ENCODE results near the gene STX3.

Gene STX3

DNA sequence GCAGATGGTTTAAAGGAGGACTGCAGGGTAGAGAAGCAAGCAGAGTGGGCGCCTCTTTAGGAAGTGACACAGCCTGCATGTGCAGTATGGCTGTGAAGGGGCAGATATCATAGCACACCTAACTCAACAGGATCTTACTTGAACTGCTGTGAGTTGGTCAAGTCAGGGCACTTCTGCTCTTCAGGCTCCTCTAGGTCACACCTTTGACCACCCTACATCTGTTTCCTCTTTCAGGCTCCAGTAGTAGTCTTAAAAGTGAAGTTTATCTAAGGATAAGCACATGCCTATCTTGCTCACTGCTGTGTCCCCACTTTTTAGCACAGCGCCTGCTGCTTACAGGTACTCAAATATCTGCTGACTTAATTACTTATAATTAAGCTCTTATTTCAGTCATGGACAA lies 48.9 kb downstream of the STX3 start:
- H3K4me3 ChIP-seq (ENCODE audit: control insufficient read depth, low read depth, low read length), result no peak overlapping the region
- DNase-seq (ENCODE audit: low read depth), result no peak
- TF ChIP-seq, protein P1, sequence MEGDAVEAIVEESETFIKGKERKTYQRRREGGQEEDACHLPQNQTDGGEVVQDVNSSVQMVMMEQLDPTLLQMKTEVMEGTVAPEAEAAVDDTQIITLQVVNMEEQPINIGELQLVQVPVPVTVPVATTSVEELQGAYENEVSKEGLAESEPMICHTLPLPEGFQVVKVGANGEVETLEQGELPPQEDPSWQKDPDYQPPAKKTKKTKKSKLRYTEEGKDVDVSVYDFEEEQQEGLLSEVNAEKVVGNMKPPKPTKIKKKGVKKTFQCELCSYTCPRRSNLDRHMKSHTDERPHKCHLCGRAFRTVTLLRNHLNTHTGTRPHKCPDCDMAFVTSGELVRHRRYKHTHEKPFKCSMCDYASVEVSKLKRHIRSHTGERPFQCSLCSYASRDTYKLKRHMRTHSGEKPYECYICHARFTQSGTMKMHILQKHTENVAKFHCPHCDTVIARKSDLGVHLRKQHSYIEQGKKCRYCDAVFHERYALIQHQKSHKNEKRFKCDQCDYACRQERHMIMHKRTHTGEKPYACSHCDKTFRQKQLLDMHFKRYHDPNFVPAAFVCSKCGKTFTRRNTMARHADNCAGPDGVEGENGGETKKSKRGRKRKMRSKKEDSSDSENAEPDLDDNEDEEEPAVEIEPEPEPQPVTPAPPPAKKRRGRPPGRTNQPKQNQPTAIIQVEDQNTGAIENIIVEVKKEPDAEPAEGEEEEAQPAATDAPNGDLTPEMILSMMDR (IDR thresholded peaks at IDR 0.05; ENCODE audit: control insufficient read depth, insufficient read depth, low read depth, low read length, missing control alignments), result no peak

DNA sequence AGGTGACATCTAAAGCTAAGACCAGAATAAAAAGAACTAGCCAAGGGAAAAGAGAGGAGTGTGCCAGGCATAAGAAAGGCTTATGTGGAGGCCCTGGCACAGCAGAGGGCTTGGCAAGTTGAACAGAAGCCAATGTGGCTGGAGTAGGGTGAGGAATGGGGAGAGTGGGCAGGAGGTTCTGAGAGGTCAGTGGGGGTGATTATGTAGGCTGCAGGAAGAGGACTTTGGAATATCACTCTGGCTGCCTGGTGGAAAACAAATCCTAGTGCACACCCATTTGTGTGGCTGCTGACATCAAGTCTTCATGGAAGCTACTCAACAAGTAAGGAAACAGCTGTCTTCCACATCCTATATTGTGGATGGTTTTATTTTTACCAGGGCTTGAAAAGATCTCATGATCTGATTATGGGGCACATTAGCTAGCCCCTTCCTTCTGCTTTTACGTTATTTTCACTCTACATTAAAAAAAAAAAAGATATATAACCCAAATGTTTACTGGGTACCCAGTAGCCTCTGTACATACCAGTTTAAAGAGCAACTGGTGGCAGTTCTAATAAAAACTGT lies 52.0 kb downstream of the STX3 start:
- no peak for DNase-seq (ENCODE audit: low read depth)
- no peak overlapping the region for H3K4me3 ChIP-seq (ENCODE audit: control insufficient read depth, low read depth, low read length)
- TF ChIP-seq, protein P1 (IDR thresholded peaks at IDR 0.05; ENCODE audit: control insufficient read depth, insufficient read depth, low read depth, low read length, missing control alignments), result no peak

DNA sequence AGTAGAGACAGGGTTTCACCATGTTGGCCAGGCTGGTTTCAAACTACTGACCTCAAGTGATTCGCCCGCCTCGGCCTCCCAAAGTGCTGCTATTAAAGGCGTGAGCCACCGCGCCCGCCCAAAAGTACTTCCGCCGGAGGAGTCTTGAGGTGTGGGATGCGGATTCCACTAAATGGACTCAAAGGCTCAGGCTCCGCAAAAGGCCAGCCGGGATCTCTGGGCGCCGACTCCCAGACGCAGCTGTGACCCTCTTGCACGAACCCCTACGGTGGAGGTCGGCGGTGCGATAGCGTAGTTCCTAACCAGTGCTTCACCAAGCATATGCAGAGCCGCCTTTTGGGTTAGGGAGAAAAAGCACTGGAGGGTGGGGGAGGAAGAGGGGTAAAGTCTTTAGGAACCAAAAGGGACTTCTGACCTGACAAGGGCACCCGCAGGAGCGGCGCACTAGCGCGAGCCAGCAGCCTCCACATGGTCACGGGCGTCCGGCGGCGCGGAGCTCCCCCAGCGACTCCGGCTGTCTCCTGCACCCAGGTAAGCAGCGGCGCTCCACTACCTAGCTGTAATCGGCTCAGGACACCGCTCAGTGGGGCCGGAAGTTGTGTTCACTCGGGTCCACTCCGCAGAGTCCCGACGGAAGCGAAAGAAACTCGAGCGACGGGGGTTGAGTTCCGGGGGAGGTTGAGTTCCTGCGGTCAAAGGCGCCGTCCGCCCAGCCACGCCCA lies 55.2 kb downstream of the STX3 start, which contains the start of gene MRPL16:
Gene MRPL16 (minus strand): TSS at position 590 of the 722 bp plus-strand sequence. CDS start 120 bp downstream, at position 470.
- DNase-seq (ENCODE audit: low read depth), result peak; percentile 61
- peak within 1 kb of the TSS; percentile 70 for H3K4me3 ChIP-seq (ENCODE audit: control insufficient read depth, low read depth, low read length)
- TF ChIP-seq, protein P1 (IDR thresholded peaks at IDR 0.05; ENCODE audit: control insufficient read depth, insufficient read depth, low read depth, low read length, missing control alignments), result no peak

DNA sequence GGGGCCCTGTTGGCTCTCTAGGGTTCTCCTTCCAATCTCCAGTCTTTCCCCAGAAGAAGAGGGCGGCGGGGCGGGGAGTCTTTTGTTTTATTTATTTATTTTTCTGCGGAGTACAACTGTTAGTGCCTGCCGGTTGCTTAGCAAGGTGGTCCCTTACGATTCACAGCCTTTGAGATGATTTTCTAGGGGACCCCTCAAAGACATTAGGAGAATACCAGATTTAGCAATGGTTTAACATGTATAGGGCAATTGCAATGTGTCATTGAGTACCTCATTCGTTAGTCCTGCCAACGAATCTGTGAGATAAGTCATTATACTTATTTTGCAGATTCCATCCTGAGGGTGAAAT lies 55.7 kb downstream of the STX3 start:
- TF ChIP-seq, protein P1 (IDR thresholded peaks at IDR 0.05; ENCODE audit: control insufficient read depth, insufficient read depth, low read depth, low read length, missing control alignments), result no peak
- H3K4me3 ChIP-seq (ENCODE audit: control insufficient read depth, low read depth, low read length), result peak overlapping the region; percentile 70
- no peak for DNase-seq (ENCODE audit: low read depth)

DNA sequence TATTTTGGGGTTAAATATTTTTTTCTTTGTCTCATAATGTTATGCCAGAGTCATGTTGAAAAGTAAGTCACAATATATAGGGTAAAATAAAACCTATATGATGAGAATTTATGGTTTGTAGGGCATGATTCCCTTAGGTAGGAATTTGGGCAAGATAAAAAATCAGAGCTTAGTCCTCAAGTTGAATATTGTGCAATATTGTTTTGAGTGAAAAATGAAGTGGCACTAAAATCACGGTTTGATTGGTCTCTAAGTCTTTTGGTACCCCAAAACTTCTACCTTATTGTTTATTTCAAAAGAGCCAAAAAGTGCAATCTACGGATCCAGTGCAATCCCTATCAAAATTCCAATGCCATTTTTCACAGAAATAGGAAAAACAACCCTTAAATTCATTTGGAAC lies 57.0 kb downstream of the STX3 start:
- DNase-seq (ENCODE audit: low read depth), result no peak
- TF ChIP-seq, protein P1 (IDR thresholded peaks at IDR 0.05; ENCODE audit: control insufficient read depth, insufficient read depth, low read depth, low read length, missing control alignments), result no peak
- no peak overlapping the region for H3K4me3 ChIP-seq (ENCODE audit: control insufficient read depth, low read depth, low read length)

DNA sequence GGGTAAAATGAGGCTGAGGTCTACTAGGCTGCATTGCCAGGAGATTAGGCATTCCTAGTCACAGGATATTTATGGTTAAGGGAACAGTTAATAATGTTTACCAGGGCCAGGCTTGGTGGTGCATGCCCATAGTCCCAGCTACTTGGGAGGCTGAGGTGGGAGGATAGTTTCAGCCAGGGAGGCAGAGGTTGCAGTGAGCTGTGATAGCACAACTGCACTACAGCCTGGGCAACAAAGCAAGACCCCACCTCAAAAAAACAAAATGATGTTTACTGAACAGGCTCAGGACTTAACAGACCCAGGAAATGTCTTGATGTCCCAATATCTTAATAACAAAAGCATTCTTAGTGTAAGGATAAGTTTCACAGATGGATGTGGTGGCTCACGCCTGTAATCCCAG lies 58.2 kb downstream of the STX3 start:
- no peak overlapping the region for H3K4me3 ChIP-seq (ENCODE audit: control insufficient read depth, low read depth, low read length)
- TF ChIP-seq, protein P1 (IDR thresholded peaks at IDR 0.05; ENCODE audit: control insufficient read depth, insufficient read depth, low read depth, low read length, missing control alignments), result no peak
- DNase-seq (ENCODE audit: low read depth), result no peak
